ENCODE data around the gene TRIP13. TPM values are rescaled to one million over a fixed set of nuclear protein-coding genes. Genes with fewer than 3 reads are reported as not detected.

Gene TRIP13
- total RNA-seq, 1 donor from 2014 or later: 3.0 TPM

DNA sequence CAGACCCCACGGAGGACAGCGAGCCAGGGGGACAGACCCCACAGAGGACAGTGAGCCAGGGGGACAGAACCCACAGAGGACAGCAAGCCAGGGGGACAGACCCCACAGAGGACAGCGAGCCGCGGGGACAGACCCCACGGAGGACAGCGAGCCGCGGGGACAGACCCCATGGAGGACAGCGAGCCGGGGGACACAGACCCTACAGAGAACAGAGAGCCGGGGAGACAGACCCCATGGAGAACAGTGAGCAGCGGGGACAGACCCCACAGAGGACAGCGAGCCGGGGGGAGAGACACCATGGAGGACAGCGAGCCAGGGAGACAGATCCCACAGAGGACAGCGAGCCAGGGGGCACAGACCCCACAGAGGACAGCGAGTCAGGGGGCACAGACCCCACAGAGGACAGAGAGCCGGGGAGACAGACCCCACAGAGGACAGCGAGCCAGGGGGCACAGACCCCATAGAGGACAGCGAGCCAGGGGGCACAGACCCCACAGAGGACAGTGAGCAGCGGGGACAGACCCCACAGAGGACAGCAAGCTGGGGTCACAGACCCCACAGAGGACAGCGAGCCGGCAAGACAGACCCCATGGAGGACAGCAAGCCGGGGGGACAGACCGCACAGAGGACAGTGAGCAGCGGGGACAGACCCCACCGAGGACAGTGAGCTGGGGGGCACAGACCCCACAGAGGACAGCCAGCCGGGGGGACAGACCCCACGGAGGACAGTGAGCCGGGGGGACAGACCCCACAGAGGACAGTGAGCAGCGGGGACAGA is 37.5 kb upstream of the TRIP13 start:
- DNase-seq (ENCODE audit: low read depth in 2 of 2): no peak

DNA sequence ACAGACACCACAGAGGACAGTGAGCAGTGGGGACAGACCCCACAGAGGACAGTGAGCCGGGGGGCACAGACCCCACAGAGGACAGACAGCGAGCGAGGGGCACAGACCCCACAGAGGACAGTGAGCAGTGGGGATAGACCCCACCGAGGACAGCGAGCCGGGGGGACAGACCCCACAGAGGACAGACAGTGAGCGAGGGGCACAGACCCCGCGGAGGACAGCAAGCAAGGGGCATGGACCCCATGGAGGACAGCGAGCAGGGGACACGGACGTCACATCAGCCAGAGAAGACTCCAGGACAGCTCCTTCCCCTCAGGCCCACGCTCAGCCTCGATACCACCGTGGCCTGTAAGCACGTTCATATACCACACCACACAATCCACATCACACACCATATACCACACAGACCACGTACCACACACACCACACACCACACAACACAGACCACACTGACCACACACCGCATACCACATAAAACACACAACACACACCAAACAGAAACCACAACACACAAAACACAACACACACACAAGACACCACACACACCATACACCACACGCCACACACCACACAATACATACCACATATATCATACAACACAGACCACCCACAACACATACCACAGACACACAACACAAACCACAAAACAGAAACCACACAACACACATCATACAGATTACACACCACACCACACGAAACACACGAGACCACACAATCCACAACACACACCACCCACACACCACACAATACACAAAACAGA is 36.7 kb upstream of the TRIP13 start:
- DNase-seq (ENCODE audit: low read depth in 2 of 2): no peak

DNA sequence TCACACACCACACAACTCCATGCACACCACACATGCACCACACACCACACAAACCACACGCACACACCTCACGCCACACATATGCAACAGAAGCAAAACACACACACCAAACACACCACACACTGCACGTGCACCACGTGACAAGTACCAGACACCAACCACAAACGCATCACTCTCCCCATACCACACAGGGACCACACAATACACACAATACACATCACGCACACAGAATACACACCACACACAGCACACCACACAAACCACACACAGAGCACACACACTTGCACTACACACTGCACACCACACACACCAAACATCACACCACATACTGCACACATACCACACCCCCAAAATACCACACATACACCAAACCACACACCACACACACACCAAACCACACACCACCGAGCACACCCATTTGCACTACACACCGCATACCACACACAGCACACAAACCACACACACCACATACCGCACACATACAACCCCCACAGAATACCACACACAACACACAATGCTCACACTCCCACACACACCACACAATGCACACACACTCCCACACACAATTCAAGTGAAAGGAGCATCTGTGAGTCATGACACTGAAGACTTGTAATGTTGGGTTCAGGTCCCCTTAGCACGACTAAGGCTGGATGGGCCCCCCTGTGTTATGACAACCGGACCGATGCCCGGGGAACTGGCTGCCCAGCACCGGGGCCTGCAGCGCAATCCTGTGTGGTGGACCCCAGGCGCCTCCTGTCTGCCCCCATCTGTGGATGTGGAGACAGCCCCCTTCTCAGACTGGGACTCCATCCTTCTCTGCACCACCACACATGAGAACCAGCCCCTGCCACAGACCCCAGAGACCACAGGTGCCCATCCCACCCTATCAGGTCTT is 35.9 kb upstream of the TRIP13 start:
- DNase-seq (ENCODE audit: low read depth in 2 of 2): no peak

DNA sequence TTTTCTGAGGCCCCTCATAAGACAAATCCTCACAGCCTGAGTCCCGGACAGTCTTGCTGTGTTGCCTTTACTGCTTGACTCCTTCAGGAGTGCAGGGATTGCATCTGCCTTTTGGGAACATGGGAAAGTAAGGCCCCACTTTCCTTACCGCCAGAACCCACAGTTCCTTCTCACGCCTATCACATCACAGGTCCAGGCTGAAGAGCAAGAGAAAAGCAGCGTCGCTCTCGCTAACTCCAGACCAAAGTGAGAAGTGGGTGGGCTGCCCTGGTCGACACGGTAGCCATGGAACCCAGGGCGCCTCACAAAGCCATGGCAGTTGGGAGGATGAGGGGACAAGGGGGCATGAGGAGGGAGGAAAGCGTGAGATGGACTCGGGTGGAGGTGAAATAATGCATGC is 34.0 kb upstream of the TRIP13 start:
- no peak for DNase-seq (ENCODE audit: low read depth in 2 of 2)

DNA sequence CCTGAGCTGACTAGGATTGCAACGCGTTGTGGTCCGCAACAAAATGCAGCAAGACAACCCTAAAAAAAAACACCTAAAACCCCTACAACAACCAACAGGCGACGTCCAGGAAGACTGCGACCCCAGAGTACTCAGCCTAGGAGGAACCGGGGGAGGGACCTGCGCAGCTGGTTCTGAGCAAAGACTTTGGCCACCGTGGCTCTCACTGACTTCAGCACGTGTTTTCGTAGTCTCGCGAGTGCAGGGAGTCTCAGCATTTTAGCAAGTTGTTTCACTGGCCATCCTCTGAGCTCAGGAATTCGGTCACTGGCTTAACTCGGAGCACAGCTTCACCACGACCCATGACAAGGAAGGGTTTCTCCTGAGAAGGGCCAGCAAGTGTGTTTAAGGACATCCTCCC is 33.3 kb upstream of the TRIP13 start:
- DNase-seq (ENCODE audit: low read depth in 2 of 2): no peak

DNA sequence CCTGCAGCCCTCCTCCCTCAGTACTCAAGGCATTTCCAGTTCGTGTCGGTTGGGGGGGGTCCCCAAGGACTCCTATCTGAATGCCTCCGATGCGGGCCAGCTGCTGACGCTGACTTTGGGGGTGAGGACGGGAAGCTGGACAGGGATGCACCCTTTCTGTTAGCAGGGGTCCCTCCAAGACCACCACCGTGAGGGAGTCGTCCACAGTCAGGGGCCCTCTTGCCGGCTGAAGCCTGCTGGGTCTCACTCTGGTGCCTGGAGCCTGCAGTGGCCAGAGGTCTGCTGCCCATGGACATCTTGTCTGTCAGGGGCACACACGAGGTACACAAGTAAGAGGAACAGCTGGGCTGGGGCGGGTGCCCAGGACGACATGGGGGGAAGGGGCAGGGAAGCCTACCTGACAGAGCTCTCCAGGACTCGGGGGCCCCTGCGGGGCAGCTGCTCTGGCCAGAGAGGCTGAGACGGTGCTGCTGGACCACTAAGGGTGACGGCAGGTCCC is 32.8 kb upstream of the TRIP13 start:
- no peak for DNase-seq (ENCODE audit: low read depth in 2 of 2)

DNA sequence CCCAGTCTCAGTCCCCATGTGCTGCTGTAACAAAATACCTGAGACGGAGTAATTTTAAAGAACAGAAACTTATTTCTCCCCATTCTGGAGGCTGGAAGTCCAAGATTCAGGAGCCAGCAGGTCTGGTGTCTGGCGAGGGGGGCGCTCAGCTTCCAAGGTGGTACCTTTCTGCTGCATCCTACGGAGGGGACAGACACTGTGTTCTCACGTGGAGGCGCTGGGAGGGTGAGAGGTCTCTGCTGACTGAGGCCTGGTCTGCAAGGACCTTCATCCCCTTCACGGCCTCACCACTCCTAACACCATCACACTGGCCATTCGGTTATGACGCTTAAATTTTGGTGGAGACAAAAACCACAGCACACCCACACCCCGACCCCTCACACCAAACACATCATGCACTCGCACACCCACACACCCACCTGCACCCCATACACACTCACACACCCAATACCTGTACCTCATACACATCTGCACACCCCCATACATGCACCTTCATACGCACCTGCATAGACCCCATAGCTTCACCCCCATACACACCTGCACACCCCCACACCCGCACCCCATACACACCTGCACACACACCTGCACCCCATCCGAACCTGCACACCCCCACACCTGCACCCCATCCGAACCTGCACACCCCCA is 32.1 kb upstream of the TRIP13 start:
- DNase-seq (ENCODE audit: low read depth in 2 of 2): no peak

DNA sequence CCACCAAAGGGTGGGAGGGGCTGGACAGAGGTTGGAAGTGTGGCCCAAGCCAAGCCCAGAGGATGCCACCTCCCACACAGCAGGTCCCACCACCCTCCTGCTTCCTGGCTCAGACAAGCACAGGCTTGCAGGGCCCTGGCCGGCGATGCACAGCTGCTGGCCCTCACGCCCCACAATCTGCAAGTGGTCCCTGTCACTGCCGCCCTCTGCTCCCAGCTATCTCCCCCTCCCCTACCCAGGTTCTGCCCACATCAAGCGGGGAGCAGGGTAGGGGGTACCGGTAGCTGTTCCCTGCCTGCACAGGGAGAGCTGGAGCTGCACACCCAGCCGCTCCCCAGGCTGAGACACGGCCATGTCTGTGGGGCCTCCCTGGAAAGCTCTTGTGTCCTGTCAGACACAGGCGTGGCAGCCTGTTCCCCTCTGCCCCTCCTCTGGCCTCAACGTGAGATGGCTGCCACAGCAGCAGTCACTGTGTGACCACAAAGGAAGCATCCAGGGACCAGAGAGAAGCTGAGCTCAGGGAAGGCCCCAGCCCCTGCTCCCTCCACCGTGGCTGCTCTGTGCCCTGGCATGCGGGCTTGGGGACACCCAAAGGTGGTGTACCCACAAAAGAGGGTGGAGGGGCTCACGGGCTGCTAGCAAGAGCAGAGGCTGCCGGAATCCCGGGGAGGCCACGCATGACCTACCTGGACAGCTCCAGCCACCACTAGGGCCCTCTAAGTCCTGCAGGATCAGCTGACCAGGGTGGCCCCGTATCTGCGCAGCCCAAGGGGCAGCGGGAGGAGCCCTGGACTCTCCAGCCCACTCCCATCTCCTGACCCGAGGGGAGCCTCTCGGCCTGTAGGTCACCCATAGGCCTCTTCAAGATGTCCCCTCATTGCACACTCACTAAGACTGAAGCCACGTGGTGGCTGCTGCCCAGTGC is 31.0 kb upstream of the TRIP13 start:
- no peak for DNase-seq (ENCODE audit: low read depth in 2 of 2)

DNA sequence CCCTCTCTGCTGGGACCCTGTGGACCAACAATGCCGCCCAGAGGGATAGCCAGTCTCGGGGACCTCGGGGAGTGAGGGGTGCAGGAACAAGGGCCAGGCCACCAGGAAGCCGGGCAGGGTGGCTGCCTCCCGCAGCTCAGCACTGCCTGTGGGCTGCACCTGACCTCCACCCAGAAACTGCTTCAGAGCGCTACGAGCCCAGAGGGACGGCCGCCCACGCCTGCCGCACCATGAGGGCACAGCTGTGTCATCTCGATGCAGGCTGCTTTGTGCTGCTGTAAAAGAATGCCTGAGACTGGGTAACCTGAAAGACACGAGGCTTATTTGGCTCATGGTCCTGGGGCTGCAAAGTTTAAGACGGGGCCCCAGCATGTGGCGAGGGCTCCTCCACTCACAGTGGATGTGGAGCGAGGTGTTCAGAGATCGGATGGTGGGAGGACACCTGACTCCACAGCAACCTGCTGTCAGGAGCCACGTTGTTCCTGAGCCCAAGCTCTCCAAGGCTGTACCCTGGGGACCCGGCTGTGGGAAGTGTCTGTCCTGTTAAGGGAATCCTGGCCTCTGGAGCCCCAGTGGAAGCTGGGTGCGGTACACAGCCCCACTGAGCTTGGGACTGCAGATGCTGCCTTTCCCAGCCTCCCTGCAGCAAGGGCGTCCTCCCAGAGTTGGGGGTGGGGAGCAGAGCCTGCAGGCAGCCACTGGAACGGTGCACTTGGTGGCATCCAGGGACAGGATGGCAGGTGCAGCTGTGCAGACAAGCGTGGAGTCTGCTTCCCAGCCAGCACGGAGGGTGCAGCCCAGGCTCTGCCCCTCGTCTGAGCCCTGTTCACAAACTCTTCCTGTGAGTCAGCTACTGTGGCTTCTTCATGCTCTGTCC is 30.1 kb upstream of the TRIP13 start:
- DNase-seq (ENCODE audit: low read depth in 2 of 2): peak in 1 of 2 donors; percentile 52

DNA sequence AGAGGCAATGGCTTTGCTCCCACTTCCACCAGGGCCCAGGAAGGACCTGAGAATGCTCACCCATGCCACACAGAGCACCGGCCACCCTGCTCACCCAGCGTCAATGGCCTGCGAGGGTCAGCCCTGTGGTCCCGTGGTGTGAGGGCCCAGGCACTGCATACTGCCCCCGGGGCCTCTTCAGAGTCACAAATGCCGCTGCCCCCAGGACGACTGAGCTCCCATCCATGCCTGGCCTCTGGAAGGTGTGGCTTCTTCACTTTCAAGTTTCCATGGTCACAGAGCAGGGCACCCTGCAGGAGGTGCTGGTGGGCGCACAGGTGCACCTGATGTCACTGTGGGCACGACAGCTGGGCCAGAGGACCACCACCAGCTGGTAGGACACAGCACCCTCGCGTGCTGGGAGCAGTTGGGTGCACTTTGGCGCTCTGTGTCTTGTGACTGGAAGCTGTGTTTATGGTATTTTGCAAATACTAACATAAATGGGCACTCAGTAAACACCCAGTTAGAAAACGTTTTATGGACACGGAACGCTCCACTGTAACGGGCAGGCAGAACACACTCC is 29.4 kb upstream of the TRIP13 start:
- no peak for DNase-seq (ENCODE audit: low read depth in 2 of 2)

DNA sequence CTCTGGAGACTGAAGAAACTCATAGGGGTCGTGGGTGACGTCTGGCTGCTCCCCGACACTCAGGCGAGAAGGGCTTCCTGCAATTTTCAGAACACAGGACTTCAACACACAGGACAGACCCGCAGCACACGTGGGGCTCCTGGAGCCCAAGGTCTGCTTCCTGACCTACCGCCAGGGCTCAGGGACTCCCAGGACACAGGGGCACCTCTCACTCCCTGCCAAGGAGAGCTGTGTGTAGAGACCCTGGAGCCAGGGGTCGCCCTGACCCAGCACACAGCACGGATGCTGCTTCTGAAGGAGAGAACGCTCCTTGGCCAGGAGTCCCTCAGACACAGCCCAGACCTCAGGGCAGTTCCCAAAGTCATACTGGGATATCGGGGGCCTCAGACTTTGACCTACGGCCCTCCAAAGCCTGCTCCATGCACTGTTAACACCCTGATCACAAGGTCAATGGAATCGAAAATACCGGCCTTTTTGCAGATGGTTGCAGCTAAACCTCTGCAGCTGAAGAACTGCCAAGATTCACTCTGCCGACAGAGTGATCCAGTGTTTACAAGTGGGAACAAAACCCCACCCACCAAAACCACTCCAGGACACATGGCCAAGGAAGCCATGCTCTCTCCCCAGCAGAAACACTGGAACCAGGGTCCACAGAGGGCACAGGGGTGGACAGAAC is 28.1 kb upstream of the TRIP13 start:
- no peak for DNase-seq (ENCODE audit: low read depth in 2 of 2)

DNA sequence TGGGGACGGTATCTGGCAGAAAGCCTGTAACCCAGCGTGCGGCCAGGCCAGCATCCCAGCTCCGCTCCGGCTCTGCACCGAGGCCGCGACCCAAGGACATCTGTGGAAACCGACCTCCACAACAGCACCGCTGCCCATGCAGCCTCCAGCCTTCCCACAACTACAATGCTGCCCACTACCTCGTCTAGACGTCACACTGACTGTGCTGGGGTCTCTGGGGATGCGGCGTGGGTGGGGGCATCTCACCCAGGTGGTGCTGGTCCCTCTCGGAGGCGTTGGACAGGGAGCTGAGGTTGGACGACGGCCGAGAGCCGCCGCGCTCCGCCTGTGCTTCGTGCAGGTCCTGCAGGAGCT is 27.5 kb upstream of the TRIP13 start:
- no peak for DNase-seq (ENCODE audit: low read depth in 2 of 2)

DNA sequence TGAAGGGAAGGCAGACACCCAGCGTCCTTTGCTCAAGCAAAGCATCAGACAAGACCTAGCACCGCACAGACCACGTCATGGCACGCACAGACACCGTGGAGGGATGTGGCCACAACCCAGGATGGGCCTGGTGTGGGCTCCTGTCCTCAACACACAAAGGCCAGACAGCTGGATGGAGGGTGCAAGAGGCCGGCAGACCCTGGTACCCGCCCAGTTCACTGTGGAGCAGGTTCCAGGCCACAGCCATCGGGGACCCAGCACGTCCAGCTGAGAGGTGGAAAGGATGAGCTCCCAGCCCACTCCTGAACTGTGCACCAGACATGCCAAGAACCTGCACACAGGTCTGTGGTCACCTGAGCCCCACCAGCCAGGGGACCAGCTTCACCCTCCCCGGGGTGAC is 26.9 kb upstream of the TRIP13 start:
- DNase-seq (ENCODE audit: low read depth in 2 of 2): no peak

DNA sequence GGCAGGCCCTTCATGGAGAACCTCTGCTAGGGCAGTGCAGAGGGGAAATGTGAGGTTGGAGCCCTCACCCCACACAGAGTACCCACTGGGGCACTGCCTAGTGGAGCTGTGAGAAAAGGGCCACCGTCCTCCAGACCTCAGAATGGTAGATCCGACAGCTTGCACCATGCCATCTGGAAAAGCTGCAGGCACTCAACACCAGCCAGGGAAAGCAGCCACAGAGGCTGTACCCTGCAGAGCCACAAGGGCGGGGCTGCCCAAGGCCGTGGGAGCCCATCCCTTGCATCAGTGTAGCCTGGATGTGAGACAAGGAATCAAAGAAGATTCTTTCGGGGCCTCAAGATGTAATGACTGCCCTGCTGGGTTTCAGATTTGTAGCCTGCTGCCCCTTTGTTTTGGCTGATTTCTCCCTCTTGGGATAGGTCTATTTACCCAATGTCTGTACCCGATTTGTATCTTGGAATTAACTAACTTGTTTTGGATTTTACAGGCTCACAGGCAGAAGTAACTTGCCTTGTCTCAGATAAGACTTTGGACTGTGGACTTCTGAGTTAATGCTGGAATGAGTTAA is 25.3 kb upstream of the TRIP13 start:
- no peak for DNase-seq (ENCODE audit: low read depth in 2 of 2)

DNA sequence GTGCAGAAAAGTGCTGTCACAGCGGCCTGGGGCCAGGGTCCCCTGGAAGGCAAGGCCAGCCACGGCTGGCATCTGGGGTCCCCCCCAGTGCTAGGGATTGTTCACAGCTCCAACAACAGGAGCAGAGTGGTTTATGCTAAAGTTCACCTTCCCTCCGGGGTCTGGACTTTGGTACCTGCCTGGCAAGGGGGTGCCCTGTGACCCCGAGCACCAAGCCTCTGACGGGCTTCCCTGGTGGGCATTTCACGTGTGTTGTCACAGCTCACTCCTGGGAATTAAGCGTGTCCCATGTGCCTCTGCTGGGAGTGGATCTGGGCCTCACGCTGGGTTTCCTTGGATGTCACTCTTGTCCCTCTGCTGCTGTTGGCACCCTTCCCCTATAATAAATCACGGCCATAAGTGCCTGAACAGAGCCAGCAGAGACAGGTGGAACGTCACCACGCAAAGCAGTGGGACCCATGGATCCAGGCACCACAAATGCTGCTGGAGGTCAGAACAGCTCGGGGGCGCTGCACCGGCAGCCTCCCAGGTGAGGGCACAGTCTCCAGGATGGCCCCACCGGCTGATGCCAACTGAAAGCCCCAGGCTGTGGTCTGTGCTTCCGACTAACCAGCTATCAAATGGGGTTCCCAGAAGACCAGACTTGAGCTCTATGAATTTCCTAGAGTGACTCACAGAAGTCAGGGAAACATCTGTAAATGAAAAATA is 24.1 kb upstream of the TRIP13 start:
- DNase-seq (ENCODE audit: low read depth in 2 of 2): no peak

DNA sequence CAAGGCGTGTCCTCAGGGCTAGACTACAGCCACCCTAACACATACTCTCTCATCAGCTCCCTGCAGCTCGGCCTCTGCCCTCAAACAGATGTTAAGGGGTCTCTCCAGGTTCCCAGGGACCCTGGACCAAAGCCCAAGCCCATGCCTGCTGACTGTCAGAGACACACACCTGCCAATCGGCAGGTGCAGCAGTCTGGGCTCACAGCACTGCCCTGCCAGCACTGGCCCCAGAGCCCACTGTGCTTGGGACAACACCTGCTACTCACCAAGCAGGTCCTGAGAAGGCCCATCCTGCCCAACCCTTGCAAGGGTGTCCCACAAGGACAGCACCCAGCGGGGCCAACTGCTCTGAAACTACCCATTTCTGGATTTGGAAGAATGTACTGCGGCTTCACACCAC is 21.7 kb upstream of the TRIP13 start:
- DNase-seq (ENCODE audit: low read depth in 2 of 2): no peak

DNA sequence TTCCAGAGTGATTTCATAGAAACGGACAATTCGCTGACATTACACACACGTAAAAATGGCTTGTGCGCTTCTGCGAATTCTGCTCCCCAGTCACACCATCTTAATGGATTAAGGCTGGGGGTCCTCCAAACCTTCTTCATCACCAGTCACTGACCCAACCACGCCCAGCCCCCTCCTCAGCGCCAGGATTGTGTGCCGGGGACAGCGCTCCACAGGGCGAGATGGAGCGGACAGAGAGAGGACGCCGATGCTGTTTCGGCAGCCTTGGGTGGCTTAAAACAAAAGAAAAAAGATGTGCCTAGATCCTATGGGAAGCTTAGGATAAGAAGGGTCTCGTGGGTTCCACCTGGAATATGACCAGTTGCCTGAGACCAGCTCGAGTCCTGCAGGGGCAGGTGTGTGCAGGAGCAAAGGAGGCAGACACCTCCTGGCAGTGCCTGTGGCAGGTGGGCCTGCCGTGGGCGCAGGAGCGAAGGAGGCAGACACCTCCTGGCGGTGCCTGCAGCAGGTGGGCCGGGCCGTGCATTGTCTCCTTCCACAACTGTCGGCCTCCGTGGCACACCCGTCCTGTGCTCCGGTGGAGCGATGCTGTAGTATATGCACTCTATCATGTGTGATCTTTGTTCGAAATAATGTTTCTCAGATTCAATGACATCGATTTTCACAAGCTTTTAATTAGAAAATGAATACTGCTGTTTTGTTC is 20.9 kb upstream of the TRIP13 start:
- DNase-seq (ENCODE audit: low read depth in 2 of 2): no peak

Data from lung microvascular endothelial cell (primary cell).